SH-SY5Y (cell line): ENCODE results near the gene STRADB.

ENCODE experiments used
- GATA2 ChIP-seq: IDR thresholded peaks from 2 replicates; pipeline ENCODE4 v1.6.1; 2011; ENCODE audit warnings: mild to moderate bottlenecking, low read depth, low read length
- GATA3 ChIP-seq: IDR thresholded peaks from 2 replicates; pipeline ENCODE4 v1.6.1; 2011; ENCODE audit warnings: low read depth, mild to moderate bottlenecking, low read length, moderate library complexity

DNA sequence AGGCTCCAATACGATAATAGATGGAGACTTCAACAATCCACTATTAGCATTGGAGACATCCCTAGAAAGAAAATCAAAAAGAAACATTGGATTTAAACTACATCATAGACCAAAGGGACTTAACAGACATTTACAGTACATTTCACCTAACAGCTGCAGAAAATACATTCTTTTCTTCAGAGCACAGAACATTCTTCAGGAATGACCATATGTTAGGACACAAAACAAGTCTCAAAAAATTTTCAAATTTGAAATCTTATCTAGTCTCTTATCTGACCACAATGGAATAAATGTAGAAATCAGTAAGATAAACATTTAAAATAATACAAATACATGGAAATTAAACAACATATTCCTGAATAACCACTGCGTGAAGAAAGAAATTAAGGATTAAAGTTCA, 68.7 kb downstream of the STRADB start:
- TF ChIP-seq GATA3 (no peak), GATA2 (no peak)
